H4 (cell line): Measurements from ENCODE around the gene XYLB. TPM values are rescaled to one million over a fixed set of nuclear protein-coding genes. Genes with fewer than 3 reads are reported as not detected.
"Not testable (repeated sequence)": the region's sequence is repeated elsewhere in the genome, so short reads cannot be mapped to it uniquely, and the experiment has no call there.

ENCODE experiments used
- DNase-seq: peaks from one replicate; pipeline ENCODE4 v3.0.0-alpha.2; 2015; ENCODE audit warnings: low spot score
- total RNA-seq: library from RNA; depleted of rRNA; stranded (reverse); fragments of >200 nt; shearing (Covaris generic); gene quantifications from 2 replicates; pipeline ENCODE4 v1.2.3, GENCODE V29; 2014

The XYLB gene
- total RNA-seq, 1 experiment from 2014 or later = 1.3 TPM

DNA sequence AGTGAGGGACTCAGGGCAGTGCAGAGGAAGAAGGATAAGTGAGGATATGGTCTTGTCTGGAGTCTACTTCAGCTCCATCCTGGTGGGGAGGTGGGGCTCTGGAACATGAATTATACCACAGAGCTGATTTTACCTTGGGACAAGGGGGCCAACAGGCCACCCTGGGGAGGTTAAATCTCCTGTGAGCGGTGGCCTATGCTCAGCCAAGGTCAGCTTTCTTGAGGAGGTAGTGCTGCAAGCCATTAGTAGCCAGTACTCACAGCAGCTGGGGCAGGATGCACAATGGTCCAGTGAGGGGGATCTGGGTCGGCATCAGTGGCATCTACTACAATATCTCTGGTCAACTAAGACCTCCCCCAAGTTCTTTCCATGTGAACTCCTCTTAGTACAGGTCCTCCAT, 49.7 kb downstream of the XYLB start:
- DNase-seq = no peak

DNA sequence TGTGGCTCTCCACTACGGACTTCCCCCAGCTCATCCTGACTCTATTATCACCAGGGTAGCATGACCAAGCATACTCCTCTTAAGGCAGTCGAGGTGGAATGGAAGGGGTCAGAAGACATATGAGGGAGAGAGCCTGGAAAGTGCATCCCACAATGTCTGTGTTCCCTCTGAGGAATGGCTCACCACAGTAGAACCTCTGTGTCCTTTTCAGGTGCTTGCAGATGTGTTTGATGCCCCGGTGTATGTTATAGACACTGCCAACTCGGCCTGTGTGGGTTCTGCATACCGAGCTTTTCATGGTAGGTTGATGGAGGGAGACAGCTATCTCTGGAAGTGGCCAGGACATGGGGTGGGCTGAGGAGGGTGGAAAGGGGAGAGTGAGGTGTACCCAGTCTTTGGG, 50.3 kb downstream of the XYLB start:
- no peak for DNase-seq

DNA sequence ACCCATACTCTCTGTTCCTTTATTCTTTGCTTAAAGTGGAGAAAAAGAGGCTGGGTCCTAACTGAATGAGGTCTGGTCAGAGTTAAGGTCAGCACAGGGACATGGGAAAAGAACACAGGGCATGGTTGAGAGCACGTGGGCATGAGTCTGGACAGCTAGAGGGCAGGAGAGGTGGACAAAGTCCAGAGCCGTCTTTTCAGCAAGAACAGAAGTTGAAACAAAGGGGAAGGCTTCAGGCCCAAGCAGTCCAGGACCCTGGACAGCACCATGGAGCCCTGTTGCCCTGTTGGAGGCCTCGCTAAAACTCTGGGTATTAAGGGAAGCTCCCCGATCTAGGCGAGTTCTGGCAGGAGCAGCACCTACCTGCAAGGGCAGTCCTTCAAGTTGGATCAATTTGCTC, 50.7 kb downstream of the XYLB start:
- no peak for DNase-seq

DNA sequence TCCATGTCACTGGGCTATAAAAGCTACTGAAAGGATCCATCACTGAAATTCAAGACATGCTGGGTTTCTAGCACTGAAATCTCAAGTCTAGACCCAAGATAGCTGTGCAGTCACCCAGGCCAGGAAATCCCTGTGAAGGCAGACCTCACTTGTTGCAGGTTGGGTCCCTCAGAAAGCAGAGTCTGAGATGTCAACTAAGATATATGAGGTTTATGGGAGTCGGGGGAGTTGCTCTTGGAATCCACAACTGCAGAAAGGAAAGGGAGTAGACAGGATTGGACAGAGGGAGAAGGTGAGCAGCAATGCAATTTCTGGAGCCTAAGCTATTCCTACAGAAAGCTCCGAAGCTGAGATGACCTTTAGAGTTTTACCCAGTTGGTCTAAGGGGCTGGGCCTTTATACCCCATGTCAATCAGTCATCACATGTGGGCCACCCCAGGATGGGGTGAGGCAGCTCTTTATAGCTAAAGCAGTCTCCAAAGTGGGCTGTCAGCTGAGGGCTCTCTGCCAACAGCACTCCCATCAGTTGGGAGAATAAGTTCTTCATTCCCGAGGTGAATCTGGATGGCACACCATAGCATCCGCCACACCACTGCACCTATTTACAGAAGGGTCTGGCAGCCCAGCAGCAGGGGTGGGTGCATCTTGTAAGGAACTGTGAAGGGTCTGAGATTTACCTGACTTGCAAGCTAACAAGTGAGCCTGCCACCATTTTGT, 54.8 kb downstream of the XYLB start:
- no peak for DNase-seq

DNA sequence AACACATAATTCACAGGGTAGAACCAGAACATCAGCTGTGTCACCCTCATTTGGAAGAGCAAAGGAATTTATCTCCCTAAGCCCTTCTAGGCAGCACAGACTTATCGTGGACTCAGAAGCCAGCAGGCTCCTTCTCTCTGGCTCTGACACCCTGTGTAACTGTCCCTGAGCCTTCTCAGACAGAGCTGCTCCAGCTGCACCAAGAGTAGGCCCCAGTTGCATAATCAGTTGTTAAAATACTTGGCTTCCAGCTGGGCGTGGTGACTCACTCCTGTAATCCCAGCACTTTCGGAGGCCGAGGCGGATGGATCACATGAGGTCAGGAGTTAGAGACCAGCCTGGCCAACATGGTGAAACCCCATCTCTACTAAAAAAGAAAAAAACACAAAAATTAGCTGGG, 57.7 kb downstream of the XYLB start:
- peak; percentile 43 for DNase-seq

DNA sequence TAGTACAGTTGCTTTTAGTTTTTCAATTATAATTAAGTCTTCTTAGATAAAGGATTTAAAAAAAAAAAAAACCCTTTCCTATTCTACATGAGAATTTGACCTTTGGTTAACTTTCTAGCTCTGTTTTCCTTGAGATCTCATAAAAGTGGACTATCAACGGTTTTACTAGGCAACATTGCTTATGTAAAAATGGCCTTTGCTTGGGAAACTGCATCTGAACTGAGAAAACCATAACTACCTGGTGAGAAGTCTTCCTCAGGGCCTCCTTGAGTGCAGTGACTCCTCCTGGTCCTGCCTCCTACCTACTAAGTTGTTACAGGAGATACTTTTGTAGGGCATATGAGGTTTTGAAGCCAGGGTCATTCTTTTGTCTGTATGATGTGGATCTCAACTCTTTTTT, 65.0 kb downstream of the XYLB start:
- no peak for DNase-seq

DNA sequence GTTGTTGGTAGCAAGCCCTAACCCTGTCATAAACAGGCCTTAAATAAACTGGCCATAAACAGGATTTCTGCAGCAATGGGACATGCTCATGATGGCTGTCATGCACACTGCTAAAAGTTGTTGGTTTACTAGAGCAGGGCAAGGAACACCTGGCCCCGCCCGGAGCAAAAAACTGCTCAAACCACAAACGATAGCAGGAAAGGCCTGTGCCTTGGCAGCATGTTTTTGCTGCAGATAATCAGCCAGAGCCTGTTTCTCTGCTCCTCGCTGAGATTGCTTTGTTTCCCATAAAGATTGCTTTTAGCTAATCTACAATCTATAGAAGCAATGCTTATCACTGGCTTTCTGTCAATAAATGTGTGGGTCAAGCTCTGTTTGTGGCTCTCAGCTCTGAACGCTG, 74.2 kb downstream of the XYLB start:
- not testable (repeated sequence) for DNase-seq

DNA sequence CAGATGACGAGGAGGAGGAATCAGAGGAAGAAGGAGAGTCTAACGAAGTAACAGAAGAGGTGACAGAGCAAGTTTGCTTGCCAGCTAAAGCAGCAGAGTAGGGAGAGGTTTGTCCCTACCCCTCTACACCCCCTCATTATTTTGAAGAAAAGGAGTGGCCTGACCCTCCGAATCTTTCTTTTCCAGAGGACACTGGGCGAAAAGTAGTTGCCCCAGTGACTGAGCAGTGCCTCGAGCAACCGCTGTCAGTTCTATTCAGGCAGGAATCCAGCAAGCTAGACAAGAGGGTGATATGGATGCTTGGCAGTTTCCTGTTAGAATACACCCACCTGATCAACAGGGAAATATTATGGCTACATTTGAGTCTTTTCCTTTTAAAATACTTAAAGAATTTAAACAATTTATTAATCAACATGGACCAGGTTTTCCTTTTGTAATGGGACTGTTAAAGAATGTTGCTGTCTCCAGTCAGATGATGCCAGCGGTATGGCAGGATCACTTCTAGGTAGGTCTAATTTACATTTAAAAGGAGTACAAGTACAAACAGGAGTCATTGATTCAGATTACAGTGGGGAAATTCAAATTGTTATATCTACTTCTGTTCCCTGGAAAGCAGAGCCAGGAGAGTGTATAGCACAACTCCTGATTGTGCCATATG, 75.2 kb downstream of the XYLB start:
- no peak for DNase-seq

DNA sequence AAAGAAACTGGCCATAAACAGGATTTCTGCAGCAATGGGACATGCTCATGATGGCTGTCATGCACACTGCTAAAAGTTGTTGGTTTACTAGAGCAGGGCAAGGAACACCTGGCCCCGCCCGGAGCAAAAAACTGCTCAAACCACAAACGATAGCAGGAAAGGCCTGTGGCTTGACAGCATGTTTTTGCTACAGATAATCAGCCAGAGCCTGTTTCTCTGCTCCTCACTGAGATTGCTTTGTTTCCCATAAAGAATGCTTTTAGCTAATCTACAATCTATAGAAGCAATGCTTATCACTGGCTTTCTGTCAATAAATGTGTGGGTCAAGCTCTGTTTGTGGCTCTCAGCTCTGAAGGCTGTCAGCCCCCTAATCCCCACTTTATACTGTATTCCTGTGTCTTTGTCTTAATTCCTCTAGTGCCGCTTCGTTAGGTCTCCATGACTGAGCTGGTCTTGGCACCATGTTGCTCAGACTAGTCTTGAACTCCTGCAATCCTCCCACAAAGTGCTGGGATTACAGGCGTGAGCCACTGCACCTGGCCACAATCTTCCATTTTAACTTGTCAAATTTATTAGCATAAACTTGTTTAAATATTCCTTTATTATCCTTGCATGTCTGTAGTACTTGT, 80.3 kb downstream of the XYLB start:
- DNase-seq = not testable (repeated sequence)

DNA sequence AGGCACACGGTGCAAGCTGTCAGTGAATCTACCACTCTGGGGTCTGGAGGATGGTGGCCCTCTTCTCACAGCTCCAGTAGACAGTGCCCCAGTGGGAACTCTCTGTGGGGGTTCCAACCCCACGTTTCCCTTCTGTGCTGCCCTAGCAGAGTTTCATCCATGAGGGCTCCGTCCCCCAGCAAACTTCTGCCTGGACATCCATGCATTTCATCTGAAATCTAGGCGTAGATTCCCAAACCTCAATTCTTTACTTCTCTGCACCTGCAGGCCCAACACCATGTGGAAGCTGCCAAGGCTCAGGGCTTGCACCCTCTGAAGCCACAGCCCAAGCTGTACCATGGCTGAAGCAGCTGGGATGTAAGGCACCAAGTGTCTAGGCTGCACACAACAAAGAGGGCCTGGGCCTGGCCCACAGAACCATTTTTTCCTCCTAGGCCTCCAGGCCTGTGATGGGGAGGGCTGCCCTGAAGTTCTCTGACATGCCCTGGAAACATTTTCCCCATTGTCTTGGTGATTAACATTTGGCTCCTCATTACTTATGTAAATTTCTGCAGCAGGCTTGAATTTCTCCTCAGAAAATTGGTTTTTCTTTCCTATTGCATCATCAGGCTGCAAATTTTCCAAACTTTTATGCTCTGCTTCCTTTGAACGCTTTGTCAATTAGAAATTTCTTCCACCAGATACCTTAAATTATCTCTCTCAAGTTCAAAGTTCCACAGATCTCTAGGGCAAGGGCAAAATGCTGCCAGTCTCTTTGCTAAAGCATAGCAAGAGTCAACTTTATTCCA, 86.5 kb downstream of the XYLB start:
- not testable (repeated sequence) for DNase-seq

DNA sequence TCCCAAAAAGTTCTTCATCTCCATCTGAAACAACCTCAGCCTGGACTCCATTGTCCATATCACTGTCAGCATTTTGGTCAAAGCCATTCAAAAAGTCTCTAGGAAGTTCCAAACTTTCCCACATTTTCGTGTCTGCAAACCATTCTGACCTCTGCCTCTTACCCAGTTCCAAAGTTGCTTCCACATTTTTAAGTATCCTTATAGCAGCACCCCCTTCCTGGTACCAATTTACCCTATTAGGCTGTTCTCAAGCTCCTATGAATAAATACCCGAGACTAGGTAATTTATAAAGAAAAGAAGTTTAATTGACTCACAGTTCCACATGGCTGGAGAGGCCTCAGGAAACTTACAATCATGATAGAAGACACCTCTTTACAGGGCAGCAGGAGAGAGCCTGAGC, 87.1 kb downstream of the XYLB start:
- not testable (repeated sequence) for DNase-seq

DNA sequence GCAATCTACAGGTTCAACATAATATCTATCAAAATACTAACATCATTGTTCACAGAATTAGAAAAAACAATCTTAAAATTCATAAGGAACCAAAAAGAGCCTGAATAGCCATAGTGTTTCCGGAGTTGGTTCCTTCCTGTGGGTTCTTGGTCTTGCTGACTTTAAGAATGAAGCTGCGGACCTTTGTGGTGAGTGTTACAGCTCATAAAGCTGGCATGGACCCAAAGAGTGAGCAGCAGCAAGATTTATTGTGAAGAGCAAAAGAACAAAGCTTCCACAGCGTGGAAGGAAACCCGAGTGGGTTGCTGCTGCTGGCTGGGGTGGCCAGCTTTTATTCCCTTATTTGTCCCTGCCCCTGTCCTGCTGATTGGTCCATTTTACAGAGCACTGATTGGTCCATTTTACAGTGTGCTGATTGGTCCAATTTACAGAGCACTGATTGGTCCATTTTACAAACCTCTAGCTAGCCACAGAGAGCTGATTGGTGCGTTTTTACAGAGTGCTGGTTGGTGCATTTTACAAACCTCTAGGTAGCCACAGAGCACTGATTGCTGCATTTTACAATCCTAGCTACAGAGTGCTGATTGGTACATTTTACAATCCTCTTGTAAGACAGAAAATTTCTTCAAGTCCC, 92.0 kb downstream of the XYLB start:
- DNase-seq = not testable (repeated sequence)

DNA sequence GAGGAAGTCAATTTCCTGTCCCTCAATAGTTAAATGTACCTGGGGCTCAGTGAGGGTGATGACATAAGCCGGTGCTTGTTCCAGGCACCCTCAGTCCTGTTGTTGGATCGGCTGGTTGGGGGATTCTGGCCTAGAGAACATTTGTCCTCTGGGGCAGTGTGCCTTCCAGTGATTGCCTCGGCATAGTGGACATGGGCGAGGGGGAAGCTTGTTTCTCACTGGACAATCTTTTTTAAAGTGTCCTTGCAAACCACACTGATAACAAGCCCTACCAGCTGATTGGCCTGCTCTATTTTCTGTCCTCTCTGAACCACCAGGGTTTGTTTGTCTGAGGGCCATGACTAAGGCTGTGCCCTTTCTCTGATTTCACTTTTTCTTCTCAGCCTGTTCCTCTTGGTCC, 96.6 kb downstream of the XYLB start:
- not testable (repeated sequence) for DNase-seq

DNA sequence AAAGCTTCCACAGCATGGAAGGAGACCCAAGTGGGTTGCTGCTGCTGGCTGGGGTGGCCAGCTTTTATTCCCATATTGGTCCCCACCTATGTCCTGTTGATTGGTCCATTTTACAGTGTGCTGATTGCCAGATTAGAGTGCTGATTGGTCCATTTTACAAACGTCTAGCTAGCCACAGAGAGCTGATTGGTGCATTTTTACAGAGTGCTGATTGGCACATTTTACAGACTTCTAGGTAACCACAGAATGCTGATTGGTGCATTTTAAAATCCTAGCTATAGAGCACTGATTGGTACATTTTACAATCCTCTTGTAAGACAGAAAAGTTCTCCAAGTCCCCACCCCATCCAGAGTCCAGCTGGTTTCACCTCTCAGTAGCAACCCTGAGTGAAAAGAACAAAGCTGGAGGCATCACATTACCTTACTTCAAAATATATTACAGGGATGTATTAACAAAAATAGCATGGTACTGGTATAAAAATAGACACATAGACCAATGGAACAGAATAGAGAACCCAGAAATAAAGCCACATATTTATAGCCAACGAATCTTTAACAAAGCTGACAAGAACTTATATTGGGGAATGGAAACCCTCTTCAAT, 99.6 kb downstream of the XYLB start:
- DNase-seq = no peak

DNA sequence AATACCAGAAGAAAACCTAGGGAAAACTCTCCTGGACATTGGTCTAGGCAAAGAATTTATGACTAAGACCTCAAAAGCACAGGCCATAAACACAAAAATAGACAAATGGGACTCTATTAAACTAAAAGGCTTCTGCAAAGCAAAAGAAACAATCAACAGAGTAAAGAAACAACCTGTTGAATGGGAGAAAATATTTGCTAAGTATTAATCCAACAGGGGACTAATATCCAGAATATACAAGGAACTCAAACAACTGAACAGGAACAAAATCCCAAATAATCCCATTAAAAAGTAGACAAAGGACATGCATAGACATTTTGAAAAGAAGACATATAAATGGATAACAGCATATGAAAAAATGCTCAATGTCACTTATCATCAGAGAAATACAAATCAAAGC, 100.2 kb downstream of the XYLB start:
- no peak for DNase-seq

DNA sequence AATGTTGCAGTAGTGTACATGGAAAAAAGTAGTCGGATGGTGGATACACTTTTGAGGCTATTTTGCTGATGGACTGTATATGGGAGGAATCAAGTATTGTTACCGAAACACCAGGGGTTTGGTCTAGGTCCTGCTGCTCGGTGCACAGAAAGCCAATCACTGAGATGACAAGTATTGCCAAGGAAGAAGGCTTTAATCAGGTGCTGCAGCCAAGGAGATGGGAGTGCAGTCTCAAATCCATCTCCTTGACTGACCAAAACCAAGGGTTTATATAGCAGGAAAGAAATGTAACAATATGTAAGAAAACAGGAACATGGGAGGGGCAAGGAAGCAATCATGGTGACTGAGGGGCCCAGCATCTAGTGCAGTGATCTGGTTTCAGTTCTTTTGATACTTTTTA, 104.3 kb downstream of the XYLB start:
- no peak for DNase-seq

DNA sequence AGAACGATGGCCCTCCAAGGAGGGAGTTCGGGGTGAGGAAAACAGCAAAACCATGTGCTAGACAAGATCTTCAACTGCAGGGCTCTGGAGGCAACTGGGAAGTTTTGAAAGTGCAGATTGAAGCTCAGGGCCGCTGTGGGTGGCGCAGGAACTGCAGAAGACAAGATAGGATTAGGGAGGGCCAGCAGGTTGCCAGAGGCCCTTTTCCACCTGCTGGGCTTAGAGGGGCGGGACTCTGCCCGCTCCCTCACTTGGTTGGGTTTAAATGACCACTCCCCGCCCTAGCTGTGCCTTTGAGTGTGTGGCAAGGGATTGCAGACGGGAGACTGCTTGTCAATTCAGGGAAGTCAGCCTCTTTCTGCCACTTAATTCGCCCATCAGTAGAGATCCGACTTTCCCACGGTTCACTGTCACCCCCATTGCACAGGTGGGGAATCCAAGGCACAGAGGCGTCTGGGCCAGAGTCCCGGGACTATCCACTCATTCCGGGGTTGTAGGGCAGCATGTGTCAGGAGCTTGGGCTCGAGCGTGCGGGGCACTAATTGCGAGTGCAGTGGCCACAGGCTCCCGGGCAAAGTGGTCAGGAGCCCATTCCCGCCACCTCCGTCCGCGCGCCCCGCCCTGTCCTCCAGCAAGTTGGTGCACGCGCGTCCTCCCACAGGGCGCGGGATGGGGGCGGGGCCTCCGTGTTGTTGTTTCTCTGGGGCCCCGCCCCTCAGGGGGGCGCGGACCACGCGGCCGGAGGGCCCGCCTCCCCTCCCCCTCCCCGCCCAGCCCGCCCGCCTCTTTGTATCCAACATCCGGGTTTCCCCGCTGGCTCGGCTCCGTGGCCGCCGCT, 106.7 kb downstream of the XYLB start, which contains the start of gene ACVR2B:
TSS of gene ACVR2B (plus strand) at position 816 of the 838 bp plus-strand sequence. CDS start 433 bp downstream, outside the sequence.
- peak; percentile 27 for DNase-seq

DNA sequence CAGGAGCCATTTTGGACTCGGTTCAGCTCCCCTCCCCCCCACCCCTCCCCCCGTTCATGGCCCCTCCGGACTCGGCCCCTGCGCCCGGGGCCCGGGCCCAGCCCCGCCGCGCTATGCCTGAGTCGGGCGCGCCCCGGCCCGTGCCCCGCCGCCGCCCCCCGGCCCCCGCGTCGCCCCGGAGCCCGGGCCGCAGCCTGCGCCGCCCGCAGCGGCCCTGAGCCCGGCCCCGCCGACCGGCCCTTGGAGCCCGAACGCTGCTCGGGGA, 107.3 kb downstream of the XYLB start:
- DNase-seq = no peak

DNA sequence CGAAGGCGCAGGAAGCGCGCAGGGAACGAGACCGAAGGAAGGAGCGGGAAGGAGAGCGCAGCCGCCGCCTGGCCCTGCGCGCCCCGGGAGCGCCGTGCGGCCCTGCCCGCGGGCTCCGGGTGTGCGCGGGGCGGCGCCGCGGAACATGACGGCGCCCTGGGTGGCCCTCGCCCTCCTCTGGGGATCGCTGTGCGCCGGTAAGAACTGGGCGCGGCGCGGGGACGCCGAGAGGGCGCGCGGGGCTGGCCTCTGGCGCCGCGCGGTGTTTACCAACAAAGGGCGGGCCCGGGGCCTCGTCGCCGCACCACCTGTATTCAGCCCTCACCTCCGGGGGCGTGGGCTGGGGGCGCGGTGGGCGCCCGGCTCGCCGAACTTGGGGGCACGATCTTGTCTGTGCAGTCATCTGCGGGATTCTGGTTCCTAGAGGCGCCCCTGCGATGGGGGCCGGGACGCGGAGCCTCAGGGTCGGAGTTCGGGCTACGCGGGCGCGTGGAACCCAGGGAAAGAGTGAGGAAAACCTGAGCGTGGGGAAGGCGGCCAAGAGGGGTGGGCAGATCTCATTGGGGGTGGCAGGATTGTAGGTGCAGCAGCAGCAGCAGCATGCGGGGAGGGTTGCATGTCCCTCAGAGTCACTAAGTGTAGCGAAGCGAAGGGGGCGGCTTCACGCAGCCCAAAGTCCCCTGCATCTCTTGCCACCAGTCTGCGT, 107.7 kb downstream of the XYLB start:
- DNase-seq = no peak
